ENCODE data around the gene HEATR1. TPM values are rescaled to one million over a fixed set of nuclear protein-coding genes. Genes with fewer than 3 reads are reported as not detected.

The HEATR1 gene
- total and polyA plus RNA-seq, 2 donors (not counting 1 experiment from before 2014, with no cell fraction given): 6.1 to 50.6 TPM

- Mint-ChIP-seq H3K27me3 (peaks cover 22% of the 10 kb centered on the region), H3K4me1 (no peaks in the 10 kb centered on the region), H3K4me3 (no peak overlapping the region), H3K27ac (no peak overlapping the region), H3K9me3 (ENCODE audit: insufficient read depth) (no peaks in the 10 kb centered on the region)
- intact Hi-C loops (cut with micrococcal nuclease): no loop called here
- TF ChIP-seq EZH2 (IDR thresholded peaks at IDR 0.05; ENCODE audit: borderline replicate concordance, insufficient read depth, low read depth, low read length, poor library complexity, severe bottlenecking) (no peak), CTCF (IDR thresholded peaks at IDR 0.05) (no peak)
- ATAC-seq (ENCODE audit: low read depth): no peak
- Histone ChIP-seq H3K9ac (ENCODE audit: low read length) (no peak overlapping the region), H3K79me2 (ENCODE audit: control insufficient read depth, insufficient read depth, low read length) (no peaks in the 10 kb centered on the region), H2AFZ (ENCODE audit: insufficient read depth, low read depth, low read length, poor library complexity, severe bottlenecking) (no peak overlapping the region), H3K4me1 (ENCODE audit: control insufficient read depth in 2 of 2, insufficient read depth in 2 of 2, low read length in 2 of 2) (no peaks in the 10 kb centered on the region), H3K4me3 (ENCODE audit: control extremely low read depth in 1 of 5, extremely low read depth in 1 of 5, insufficient read depth in 1 of 5, low read depth in 2 of 5, low read length in 4 of 5) (no peak overlapping the region), H3K27ac (ENCODE audit: low read length in 2 of 2) (no peak overlapping the region), H3K27me3 (replicated peaks in 1 of 4; ENCODE audit: control extremely low read depth in 1 of 4, control insufficient read depth in 3 of 4, insufficient read depth in 4 of 4, low read length in 3 of 4) (peaks cover 0 to 3% (median 0%) of the 10 kb centered on the region in 4 experiments), H4K20me1 (ENCODE audit: control insufficient read depth, insufficient read depth, low read length, poor library complexity, severe bottlenecking) (no peaks in the 10 kb centered on the region), H3K4me2 (replicated peaks; ENCODE audit: low read depth, low read length, poor library complexity, severe bottlenecking) (no peak overlapping the region), H3K36me3 (replicated peaks in 1 of 2; ENCODE audit: control extremely low read depth in 1 of 2, control insufficient read depth in 1 of 2, extremely low read depth in 1 of 2, insufficient read depth in 2 of 2, low read length in 1 of 2) (no peaks in the 10 kb centered on the region), H3K9me3 (ENCODE audit: control extremely low read depth in 1 of 3, control insufficient read depth in 2 of 3, insufficient read depth in 1 of 3, low read length in 2 of 3) (no peaks in the 10 kb centered on the region)
- ChIA-PET CTCF (no interaction called here), POLR2A (no interaction called here)
- DNase-seq: no peak
- WGBS (ENCODE audit: insufficient coverage): no CpG with 5 or more reads among the region's 4 CpGs
Observed at GRCh38 chr1:236639686-236640085, 35.4 kb upstream of the HEATR1 start.

- no peaks in the 10 kb centered on the region for H4K20me1 ChIP-seq (ENCODE audit: control insufficient read depth, insufficient read depth, low read length, poor library complexity, severe bottlenecking)
- DNase-seq (no peak), ATAC-seq (ENCODE audit: low read depth) (no peak)
- H2AFZ ChIP-seq (ENCODE audit: insufficient read depth, low read depth, low read length, poor library complexity, severe bottlenecking): no peak overlapping the region
- H3K4me1 Mint-ChIP-seq: no peaks in the 10 kb centered on the region
- no peak overlapping the region for H3K9ac ChIP-seq (ENCODE audit: low read length)
- no peaks in the 10 kb centered on the region for H3K9me3 Mint-ChIP-seq (ENCODE audit: insufficient read depth)
- no peak overlapping the region for H3K4me2 ChIP-seq (replicated peaks; ENCODE audit: low read depth, low read length, poor library complexity, severe bottlenecking)
- H3K27me3 ChIP-seq (replicated peaks in 1 of 4; ENCODE audit: control extremely low read depth in 1 of 4, control insufficient read depth in 3 of 4, insufficient read depth in 4 of 4, low read length in 3 of 4): peaks cover 0 to 4% (median 1%) of the 10 kb centered on the region in 4 experiments
- 91% methylated on average over 13 of the region's 13 CpGs for WGBS (ENCODE audit: insufficient coverage)
- H3K4me3 Mint-ChIP-seq: no peak overlapping the region
- peaks cover 26% of the 10 kb centered on the region for H3K27me3 Mint-ChIP-seq
- no peak overlapping the region for H3K27ac ChIP-seq (ENCODE audit: low read length in 2 of 2)
- intact Hi-C loops (cut with micrococcal nuclease): no loop called here
- no peaks in the 10 kb centered on the region for H3K36me3 ChIP-seq (replicated peaks in 1 of 2; ENCODE audit: control extremely low read depth in 1 of 2, control insufficient read depth in 1 of 2, extremely low read depth in 1 of 2, insufficient read depth in 2 of 2, low read length in 1 of 2)
- H3K79me2 ChIP-seq (ENCODE audit: control insufficient read depth, insufficient read depth, low read length): no peaks in the 10 kb centered on the region
- no peak overlapping the region for H3K4me3 ChIP-seq (ENCODE audit: control extremely low read depth in 1 of 5, extremely low read depth in 1 of 5, insufficient read depth in 1 of 5, low read depth in 2 of 5, low read length in 4 of 5)
- no peak overlapping the region for H3K27ac Mint-ChIP-seq
- ChIA-PET CTCF (no interaction called here), POLR2A (no interaction called here)
- TF ChIP-seq EZH2 (IDR thresholded peaks at IDR 0.05; ENCODE audit: borderline replicate concordance, insufficient read depth, low read depth, low read length, poor library complexity, severe bottlenecking) (no peak), CTCF (IDR thresholded peaks at IDR 0.05) (no peak)
- no peaks in the 10 kb centered on the region for H3K4me1 ChIP-seq (ENCODE audit: control insufficient read depth in 2 of 2, insufficient read depth in 2 of 2, low read length in 2 of 2)
- no peaks in the 10 kb centered on the region for H3K9me3 ChIP-seq (ENCODE audit: control extremely low read depth in 1 of 3, control insufficient read depth in 2 of 3, insufficient read depth in 1 of 3, low read length in 2 of 3)
Observed at GRCh38 chr1:236638945-236639344, 34.6 kb upstream of the HEATR1 start.

Measured in B cell (primary cell).